ENCODE measurements around the gene CD300LG. TPM values are rescaled to one million over a fixed set of nuclear protein-coding genes. Genes with fewer than 3 reads are reported as not detected.

The CD300LG gene
- total RNA-seq, 1 experiment from 2014 or later = not detected

DNA sequence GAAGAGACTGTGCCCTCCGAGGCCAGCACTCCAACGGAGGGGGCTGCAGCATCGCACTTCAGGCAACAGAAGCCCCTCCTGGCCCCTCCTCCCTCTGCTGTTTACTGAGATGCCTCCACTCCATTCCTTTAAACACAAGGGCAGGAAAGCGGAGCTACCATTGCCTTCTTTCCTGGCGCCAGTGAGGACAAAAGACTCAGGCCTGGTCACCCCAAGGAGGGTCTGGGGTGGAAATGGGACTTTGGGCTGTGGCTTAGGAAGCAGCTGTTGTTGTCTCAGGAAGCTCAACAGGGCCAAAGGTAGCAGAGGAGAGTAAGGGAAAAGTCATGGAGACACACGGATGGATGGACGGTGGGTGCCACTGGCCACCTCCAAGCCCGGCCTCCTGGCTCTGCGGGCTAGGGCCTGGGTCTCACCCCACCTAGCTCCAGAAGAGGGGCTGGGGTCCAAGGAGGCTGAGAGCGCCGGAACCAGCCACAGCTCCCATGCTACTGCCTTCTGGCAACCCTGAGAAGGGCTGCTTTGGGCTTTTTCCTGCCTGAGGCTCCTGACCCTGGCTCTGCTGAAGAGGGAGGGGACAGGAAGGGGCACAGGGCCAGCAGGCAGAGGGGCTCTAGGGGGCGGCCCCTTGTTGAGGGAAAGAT, 11.1 kb downstream of the CD300LG start:
- Mint-ChIP-seq H3K27ac (ENCODE audit: low read depth, unreplicated experiment) (no peak overlapping the region), H3K4me1 (ENCODE audit: insufficient read depth, unreplicated experiment) (no peaks in the 10 kb centered on the region), H3K4me3 (ENCODE audit: unreplicated experiment) (no peak overlapping the region), H3K27me3 (ENCODE audit: insufficient read depth, unreplicated experiment) (peaks cover 42% of the 10 kb centered on the region), H3K36me3 (ENCODE audit: insufficient read depth, unreplicated experiment) (peaks cover 6% of the 10 kb centered on the region), H3K9me3 (ENCODE audit: unreplicated experiment) (no peaks in the 10 kb centered on the region)
- ChIA-PET POLR2A (no interaction called here), CTCF (interaction anchor here (0.6 to 2.0 kb wide), 4 partner anchors 9 to 31 kb away, joined by 3 to 10 read pairs (median 4); partner anchors contain the start of gene CD300LG)
- no peak for TF ChIP-seq CTCF (IDR thresholded peaks at IDR 0.05; ENCODE audit: unreplicated experiment)
- intact Hi-C loops (cut with micrococcal nuclease) = no loop called here
- BruUV-seq (replicated peaks) = no TSS peak
- DNase-seq (ENCODE audit: unreplicated experiment) = no peak

- no peak for DNase-seq (ENCODE audit: unreplicated experiment)
- Mint-ChIP-seq H3K4me1 (ENCODE audit: insufficient read depth, unreplicated experiment) (no peaks in the 10 kb centered on the region), H3K27me3 (ENCODE audit: insufficient read depth, unreplicated experiment) (peaks cover 25% of the 10 kb centered on the region), H3K4me3 (ENCODE audit: unreplicated experiment) (no peak overlapping the region), H3K36me3 (ENCODE audit: insufficient read depth, unreplicated experiment) (peaks cover 6% of the 10 kb centered on the region), H3K9me3 (ENCODE audit: unreplicated experiment) (no peaks in the 10 kb centered on the region), H3K27ac (ENCODE audit: low read depth, unreplicated experiment) (no peak overlapping the region)
- no peak for TF ChIP-seq CTCF (IDR thresholded peaks at IDR 0.05; ENCODE audit: unreplicated experiment)
- CTCF ChIA-PET = interaction anchor here (0.7 to 1.2 kb wide), 4 partner anchors 18 to 98 kb away, joined by 3 to 6 read pairs (median 4); no protein-coding TSS in a partner anchor
- POLR2A ChIA-PET = interaction anchor here (0.6 to 0.7 kb wide), 2 partner anchors 106 to 158 kb away, joined by 3 to 4 read pairs; no protein-coding TSS in a partner anchor
- intact Hi-C loops (cut with micrococcal nuclease) = no loop called here
- no TSS peak for BruUV-seq (replicated peaks)
These were observed 13.2 kb downstream of the CD300LG start for GRCh38 chr17:43860077-43860725.

- no peak for DNase-seq (ENCODE audit: unreplicated experiment)
- Mint-ChIP-seq H3K27me3 (ENCODE audit: insufficient read depth, unreplicated experiment) (peaks cover 26% of the 10 kb centered on the region), H3K9me3 (ENCODE audit: unreplicated experiment) (no peaks in the 10 kb centered on the region), H3K27ac (ENCODE audit: low read depth, unreplicated experiment) (no peak overlapping the region), H3K4me3 (ENCODE audit: unreplicated experiment) (no peak overlapping the region), H3K36me3 (ENCODE audit: insufficient read depth, unreplicated experiment) (peaks cover 6% of the 10 kb centered on the region), H3K4me1 (ENCODE audit: insufficient read depth, unreplicated experiment) (no peaks in the 10 kb centered on the region)
- BruUV-seq (replicated peaks) = no TSS peak
- no peak for TF ChIP-seq CTCF (IDR thresholded peaks at IDR 0.05; ENCODE audit: unreplicated experiment)
- intact Hi-C loops (cut with micrococcal nuclease) = no loop called here
- ChIA-PET POLR2A (interaction anchor here (0.7 kb wide), 1 partner anchor 39 kb away, joined by 3 read pairs; no protein-coding TSS in a partner anchor), CTCF (interaction anchor here (0.6 to 2.1 kb wide), 5 partner anchors 15 to 95 kb away, joined by 3 to 10 read pairs (median 5); partner anchors contain the start of gene CD300LG)
These were observed 14.1 kb downstream of the CD300LG start for GRCh38 chr17:43860927-43861622.

DNA sequence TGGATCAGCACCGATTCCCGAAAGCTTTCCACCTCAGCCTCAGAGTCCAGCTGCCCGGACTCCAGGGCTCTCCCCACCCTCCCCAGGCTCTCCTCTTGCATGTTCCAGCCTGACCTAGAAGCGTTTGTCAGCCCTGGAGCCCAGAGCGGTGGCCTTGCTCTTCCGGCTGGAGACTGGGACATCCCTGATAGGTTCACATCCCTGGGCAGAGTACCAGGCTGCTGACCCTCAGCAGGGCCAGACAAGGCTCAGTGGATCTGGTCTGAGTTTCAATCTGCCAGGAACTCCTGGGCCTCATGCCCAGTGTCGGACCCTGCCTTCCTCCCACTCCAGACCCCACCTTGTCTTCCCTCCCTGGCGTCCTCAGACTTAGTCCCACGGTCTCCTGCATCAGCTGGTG, 15.0 kb downstream of the CD300LG start:
- BruUV-seq (replicated peaks) = no TSS peak
- ChIA-PET POLR2A (no interaction called here), CTCF (interaction anchor here (0.7 to 2.1 kb wide), 2 partner anchors 13 to 16 kb away, joined by 3 to 10 read pairs; partner anchors contain the start of gene CD300LG)
- Mint-ChIP-seq H3K9me3 (ENCODE audit: unreplicated experiment) (no peaks in the 10 kb centered on the region), H3K27ac (ENCODE audit: low read depth, unreplicated experiment) (no peak overlapping the region), H3K27me3 (ENCODE audit: insufficient read depth, unreplicated experiment) (peaks cover 35% of the 10 kb centered on the region), H3K4me1 (ENCODE audit: insufficient read depth, unreplicated experiment) (no peaks in the 10 kb centered on the region), H3K36me3 (ENCODE audit: insufficient read depth, unreplicated experiment) (peaks cover 6% of the 10 kb centered on the region), H3K4me3 (ENCODE audit: unreplicated experiment) (no peak overlapping the region)
- intact Hi-C loops (cut with micrococcal nuclease) = no loop called here
- TF ChIP-seq CTCF (IDR thresholded peaks at IDR 0.05; ENCODE audit: unreplicated experiment) = no peak
- DNase-seq (ENCODE audit: unreplicated experiment) = no peak
